Hematopoietic multipotent progenitor cell treated with erythropoietin and hydrocortisone succinate and interleukin-3 and kit ligand, for 6 days (in vitro differentiated cells): ENCODE results near the gene TGFBI.

Experiments used
- DNase-seq: peaks from one replicate; pipeline ENCODE4 v3.0.0-alpha.2; 2015

Gene TGFBI

GRCh38 chr5:136028782-136029742 is at the start of gene TGFBI:
Gene TGFBI, plus strand, starts transcription at chr5:136028988. Its CDS starts 68 bp downstream, at chr5:136029056.
- DNase-seq: peak; percentile 73

GRCh38 chr5:135978993-135979392 is 49.8 kb upstream of the TGFBI start:
- DNase-seq: no peak

- no peak for DNase-seq
These were observed 49.3 kb upstream of the TGFBI start for GRCh38 chr5:135979510-135979909.

GRCh38 chr5:135980620-135981019 is 48.2 kb upstream of the TGFBI start:
- no peak for DNase-seq

GRCh38 chr5:135985951-135986350 is 42.8 kb upstream of the TGFBI start:
- DNase-seq: peak; percentile 79

GRCh38 chr5:135986401-135986800 is 42.4 kb upstream of the TGFBI start:
- DNase-seq: peak; percentile 32

GRCh38 chr5:135986891-135987401 is 41.8 kb upstream of the TGFBI start:
- no peak for DNase-seq

GRCh38 chr5:135988546-135988945 is 40.2 kb upstream of the TGFBI start:
- DNase-seq: no peak

- DNase-seq: peak; percentile 43
These were observed 39.1 kb upstream of the TGFBI start for GRCh38 chr5:135989686-135990085.

GRCh38 chr5:135990528-135991255 is 38.1 kb upstream of the TGFBI start:
- DNase-seq: no peak

- DNase-seq: no peak
These were observed 37.4 kb upstream of the TGFBI start for GRCh38 chr5:135991429-135991828.

GRCh38 chr5:135993335-135993879 is 35.4 kb upstream of the TGFBI start:
- no peak for DNase-seq

- no peak for DNase-seq
These were observed 34.7 kb upstream of the TGFBI start for GRCh38 chr5:135993880-135994636.

- DNase-seq: no peak
These were observed 32.8 kb upstream of the TGFBI start for GRCh38 chr5:135995976-135996375.

- no peak for DNase-seq
These were observed 32.2 kb upstream of the TGFBI start for GRCh38 chr5:135996611-135997010.

GRCh38 chr5:135997673-135998335 is 31.0 kb upstream of the TGFBI start:
- no peak for DNase-seq

- no peak for DNase-seq
These were observed 29.9 kb upstream of the TGFBI start for GRCh38 chr5:135998889-135999288.

- peak; percentile 32 for DNase-seq
These were observed 29.2 kb upstream of the TGFBI start for GRCh38 chr5:135999406-136000139.

GRCh38 chr5:136000147-136000546 is 28.6 kb upstream of the TGFBI start:
- DNase-seq: no peak

GRCh38 chr5:136000932-136001331 is 27.9 kb upstream of the TGFBI start:
- DNase-seq: no peak

GRCh38 chr5:136001466-136001981 is 27.3 kb upstream of the TGFBI start:
- DNase-seq: no peak
